ENCODE results near the gene DRD2. TPM values are rescaled to one million over a fixed set of nuclear protein-coding genes. Genes with fewer than 3 reads are reported as not detected.

The DRD2 gene
- total RNA-seq, 2 experiments from 2014 or later, result not detected

GRCh38 chr11:113458189-113458588, 17.0 kb downstream of the DRD2 start:
- H3K27ac Mint-ChIP-seq, result no peak overlapping the region
- no peaks in the 10 kb centered on the region for H3K36me3 Mint-ChIP-seq (ENCODE audit: low read depth)
- H3K4me3 Mint-ChIP-seq, result no peak overlapping the region
- DNase-seq (no peak), ATAC-seq (ENCODE audit: poor library complexity) (no peak)
- TF ChIP-seq CTCF (IDR thresholded peaks at IDR 0.05), result no peak
- H3K27me3 Mint-ChIP-seq, result peaks cover 33% of the 10 kb centered on the region
- Histone ChIP-seq H3K9me3 (ENCODE audit: control insufficient read depth in 1 of 2, insufficient read depth in 1 of 2, low read length in 2 of 2) (peaks cover 0 to 5% of the 10 kb centered on the region in 2 experiments), H3K4me1 (ENCODE audit: insufficient read depth, low read length) (no peaks in the 10 kb centered on the region), H3K36me3 (ENCODE audit: insufficient read depth, low read length) (no peaks in the 10 kb centered on the region), H3K27ac (ENCODE audit: low read depth in 1 of 2, low read length in 2 of 2) (no peak overlapping the region), H3K4me3 (ENCODE audit: low read length) (no peak overlapping the region), H3K27me3 (ENCODE audit: control insufficient read depth in 1 of 2, insufficient read depth in 2 of 2, low read length in 2 of 2) (peaks cover 2 to 3% of the 10 kb centered on the region in 2 experiments)
- ChIA-PET POLR2A (no interaction called here), CTCF (no interaction called here)
- no peaks in the 10 kb centered on the region for H3K4me1 Mint-ChIP-seq (ENCODE audit: low read depth)
- intact Hi-C loops (cut with DNase I, micrococcal nuclease), result no loop called here
- no peaks in the 10 kb centered on the region for H3K9me3 Mint-ChIP-seq

- intact Hi-C loops (cut with DNase I, micrococcal nuclease), result no loop called here
- peaks cover 0 to 5% of the 10 kb centered on the region in 2 experiments for H3K9me3 ChIP-seq (ENCODE audit: control insufficient read depth in 1 of 2, insufficient read depth in 1 of 2, low read length in 2 of 2)
- no peak overlapping the region for H3K27ac ChIP-seq (ENCODE audit: low read depth in 1 of 2, low read length in 2 of 2)
- CTCF ChIA-PET, result no interaction called here
- Mint-ChIP-seq H3K4me3 (no peak overlapping the region), H3K27me3 (peaks cover 33% of the 10 kb centered on the region), H3K4me1 (ENCODE audit: low read depth) (no peaks in the 10 kb centered on the region), H3K36me3 (ENCODE audit: low read depth) (no peaks in the 10 kb centered on the region), H3K27ac (no peak overlapping the region), H3K9me3 (no peaks in the 10 kb centered on the region)
- POLR2A ChIA-PET, result no interaction called here
- ATAC-seq (ENCODE audit: poor library complexity) (no peak), DNase-seq (no peak)
- H3K27me3 ChIP-seq (ENCODE audit: control insufficient read depth in 1 of 2, insufficient read depth in 2 of 2, low read length in 2 of 2), result peaks cover 1 to 3% of the 10 kb centered on the region in 2 experiments
- no peak for TF ChIP-seq CTCF (IDR thresholded peaks at IDR 0.05)
- no peak overlapping the region for H3K4me3 ChIP-seq (ENCODE audit: low read length)
- no peaks in the 10 kb centered on the region for H3K4me1 ChIP-seq (ENCODE audit: insufficient read depth, low read length)
- no peaks in the 10 kb centered on the region for H3K36me3 ChIP-seq (ENCODE audit: insufficient read depth, low read length)
Observed at GRCh38 chr11:113457784-113458183, 17.4 kb downstream of the DRD2 start.

GRCh38 chr11:113454455-113454854, 20.7 kb downstream of the DRD2 start:
- no peak overlapping the region for H3K4me3 Mint-ChIP-seq

More at GRCh38 chr11:113454455-113454854, 20.7 kb downstream of the DRD2 start:
- H3K27me3 Mint-ChIP-seq, result peaks cover 31% of the 10 kb centered on the region
- Histone ChIP-seq H3K27ac (ENCODE audit: low read depth in 1 of 2, low read length in 2 of 2) (no peak overlapping the region), H3K4me3 (ENCODE audit: low read length) (no peak overlapping the region), H3K4me1 (ENCODE audit: insufficient read depth, low read length) (no peaks in the 10 kb centered on the region), H3K9me3 (ENCODE audit: control insufficient read depth in 1 of 2, insufficient read depth in 1 of 2, low read length in 2 of 2) (no peaks in the 10 kb centered on the region), H3K36me3 (ENCODE audit: insufficient read depth, low read length) (no peaks in the 10 kb centered on the region), H3K27me3 (ENCODE audit: control insufficient read depth in 1 of 2, insufficient read depth in 2 of 2, low read length in 2 of 2) (peaks cover 0 to 3% of the 10 kb centered on the region in 2 experiments)
- no peak overlapping the region for H3K27ac Mint-ChIP-seq
- no peaks in the 10 kb centered on the region for H3K36me3 Mint-ChIP-seq (ENCODE audit: low read depth)
- intact Hi-C loops (cut with DNase I, micrococcal nuclease), result no loop called here
- no peaks in the 10 kb centered on the region for H3K9me3 Mint-ChIP-seq
- no peak for ATAC-seq (ENCODE audit: poor library complexity)
- POLR2A ChIA-PET, result no interaction called here
- TF ChIP-seq CTCF (IDR thresholded peaks at IDR 0.05), result no peak
- H3K4me1 Mint-ChIP-seq (ENCODE audit: low read depth), result no peaks in the 10 kb centered on the region
- DNase-seq, result no peak
- CTCF ChIA-PET, result no interaction called here

All from CD4-positive, alpha-beta T cell (primary cell).